GM21515 (cell line): ENCODE results near the gene PAX5.

Source experiments
- ATAC-seq: cut with Tn5 transposase; IDR thresholded peaks from one replicate; pipeline ENCODE4 v1.9.1; 2021; ENCODE audit not compliant: unreplicated experiment

Gene PAX5

DNA sequence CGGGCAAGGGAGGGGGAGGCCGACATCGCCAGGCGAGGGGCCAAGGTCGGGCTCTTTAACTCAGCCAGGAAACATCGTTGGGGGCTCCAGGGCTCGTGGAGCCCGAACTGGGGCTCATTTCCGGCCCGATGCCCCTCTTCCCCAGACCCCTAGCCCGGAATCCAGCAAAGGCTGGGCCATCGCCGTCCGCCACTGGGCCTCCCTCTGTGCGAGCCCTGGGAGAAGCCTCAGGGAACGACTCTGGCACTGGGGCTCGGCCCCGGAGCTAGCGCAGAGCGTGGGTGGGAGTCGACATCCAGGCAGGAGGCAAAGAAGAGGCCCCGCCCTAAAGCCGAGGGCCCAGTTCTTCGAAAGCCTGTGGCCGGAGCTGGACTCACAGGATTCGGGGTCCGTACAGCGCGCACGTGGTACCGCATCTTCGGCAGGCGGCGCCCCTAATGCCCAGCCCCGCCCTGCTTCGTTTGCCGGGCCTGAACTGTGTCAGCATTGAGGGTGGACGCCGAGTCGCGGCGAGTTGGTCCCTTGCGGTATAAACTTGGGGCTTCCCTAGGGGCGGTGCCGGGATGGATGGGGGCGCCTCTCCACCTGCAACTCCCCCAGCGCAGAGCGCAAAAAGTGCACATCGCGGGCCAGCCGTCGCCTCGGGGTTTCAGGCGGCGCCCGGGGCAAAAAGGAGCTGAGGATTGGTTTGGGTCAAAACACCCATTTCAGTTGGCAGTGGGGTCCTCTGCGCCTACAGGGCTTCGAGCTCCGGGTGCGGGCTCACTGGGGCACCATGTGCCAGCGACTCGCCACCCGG lies 3.6 kb upstream of the PAX5 start:
- ATAC-seq = no peak

DNA sequence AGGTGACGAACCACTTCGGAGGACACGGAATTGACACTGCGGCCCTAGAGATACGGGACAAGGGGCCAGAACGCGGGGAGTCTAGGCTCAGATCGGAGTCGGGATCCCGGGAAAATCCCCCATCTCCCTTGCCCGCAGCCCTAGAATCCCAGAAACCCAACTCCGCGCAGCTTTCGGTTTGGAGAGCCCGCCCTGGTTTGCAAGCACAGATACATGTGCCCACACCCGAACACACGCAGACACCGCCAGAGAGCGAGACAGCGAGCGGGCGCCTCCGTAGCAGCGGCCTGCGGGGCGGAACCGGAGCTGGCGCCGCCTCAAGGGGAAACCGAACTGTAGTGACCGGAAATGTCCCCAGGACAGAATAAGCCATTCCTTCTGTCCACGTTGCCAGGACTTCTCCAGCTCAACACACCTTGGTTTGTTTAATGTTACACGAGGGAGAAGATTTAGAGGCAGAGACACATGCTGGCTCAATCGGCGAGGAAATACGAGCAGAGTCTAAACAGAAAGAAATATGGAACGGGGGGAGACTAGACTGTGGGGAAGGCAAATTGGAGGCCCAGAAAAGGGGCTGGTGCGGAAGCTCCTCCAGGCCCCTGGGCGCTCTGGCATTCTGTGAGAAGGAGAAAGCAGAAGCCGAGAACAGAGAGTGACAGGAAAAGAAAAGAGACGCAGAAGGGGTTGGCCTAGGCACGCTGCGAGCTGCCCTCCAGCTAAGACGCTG lies 2.9 kb upstream of the PAX5 start:
- no peak for ATAC-seq

GRCh38 chr9:37036371-37036775 lies 2.3 kb upstream of the PAX5 start:
- no peak for ATAC-seq

GRCh38 chr9:37035648-37036370 lies 1.7 kb upstream of the PAX5 start:
- ATAC-seq = no peak

GRCh38 chr9:37034938-37035647 lies 1.0 kb upstream of the PAX5 start:
- no peak for ATAC-seq

- peak; percentile 22 for ATAC-seq
Measured at GRCh38 chr9:37034305-37034937, 353 bp upstream of the PAX5 start.

DNA sequence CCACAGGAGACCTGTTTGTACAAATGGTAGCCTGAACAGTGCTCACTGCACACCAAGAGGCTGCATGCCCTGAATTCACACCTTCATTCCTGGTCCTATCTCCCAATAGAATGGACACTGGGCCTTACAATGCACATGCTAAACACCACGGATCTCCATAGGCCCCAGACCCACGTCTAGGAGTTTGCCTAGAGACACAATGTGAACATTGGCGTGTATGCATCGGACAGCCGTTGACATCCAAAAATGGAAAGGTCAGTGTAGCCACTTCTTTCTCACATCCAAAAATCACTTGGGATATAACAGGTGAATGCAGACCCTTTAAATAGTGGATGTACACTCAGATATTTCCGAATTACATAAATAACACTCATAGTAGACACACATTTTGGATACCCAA lies 927 bp downstream of the PAX5 start:
- no peak for ATAC-seq

DNA sequence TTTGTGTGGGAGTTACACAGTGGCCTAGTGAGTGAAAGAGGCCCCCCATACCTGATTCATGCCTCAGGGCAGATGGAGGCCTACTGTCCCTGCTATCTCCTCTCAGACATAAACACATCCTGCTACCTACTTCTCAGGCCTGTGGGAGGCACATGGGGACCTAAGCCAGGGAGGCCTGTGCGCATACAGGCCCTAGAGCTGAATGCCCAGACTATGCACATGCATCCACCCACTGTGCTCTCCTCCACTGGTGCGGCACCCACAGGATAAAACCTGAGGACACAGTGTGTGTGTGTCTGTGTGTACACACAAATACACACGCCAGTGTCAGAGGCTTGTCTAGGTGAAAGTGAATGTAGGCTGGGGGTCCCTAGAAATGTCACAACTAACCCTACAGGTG lies 1.4 kb downstream of the PAX5 start:
- no peak for ATAC-seq

- ATAC-seq = no peak
Measured at GRCh38 chr9:37031902-37032301, 2.2 kb downstream of the PAX5 start.

DNA sequence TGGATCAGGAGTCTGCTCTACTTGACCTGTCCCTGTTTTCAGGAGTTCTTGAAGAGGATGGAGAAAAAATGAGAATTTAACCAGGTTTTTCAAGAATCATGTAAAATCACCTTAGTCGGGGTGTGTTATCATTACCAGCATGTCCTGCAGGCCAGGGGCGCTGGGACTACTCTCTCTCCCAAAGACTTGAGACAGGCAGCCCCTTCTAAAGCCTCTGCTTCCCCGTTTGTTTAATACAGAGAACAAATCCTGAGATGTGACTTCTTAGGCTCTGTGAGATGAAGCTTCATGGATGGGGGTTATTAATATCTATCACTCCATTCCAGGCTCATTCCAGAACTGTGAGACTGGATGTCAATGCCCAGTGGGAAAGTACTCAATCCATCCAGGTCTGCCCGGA lies 3.0 kb downstream of the PAX5 start:
- no peak for ATAC-seq

DNA sequence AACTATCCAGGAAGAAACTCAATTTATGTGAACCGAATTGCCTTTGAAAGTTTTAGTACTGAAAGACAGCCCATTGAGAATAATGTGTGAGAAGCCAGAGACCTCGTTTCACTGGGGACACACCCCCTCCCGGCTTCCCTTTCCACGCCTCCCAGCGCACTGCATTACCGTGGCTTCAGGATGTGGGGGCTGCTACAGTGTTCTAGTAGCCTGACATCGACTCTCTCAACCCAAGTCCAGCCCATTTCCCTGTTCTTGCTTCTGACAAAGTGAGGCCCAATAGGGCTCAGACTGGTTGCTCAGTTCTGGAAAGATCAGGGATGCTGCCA lies 3.5 kb downstream of the PAX5 start:
- peak; percentile 13 for ATAC-seq

DNA sequence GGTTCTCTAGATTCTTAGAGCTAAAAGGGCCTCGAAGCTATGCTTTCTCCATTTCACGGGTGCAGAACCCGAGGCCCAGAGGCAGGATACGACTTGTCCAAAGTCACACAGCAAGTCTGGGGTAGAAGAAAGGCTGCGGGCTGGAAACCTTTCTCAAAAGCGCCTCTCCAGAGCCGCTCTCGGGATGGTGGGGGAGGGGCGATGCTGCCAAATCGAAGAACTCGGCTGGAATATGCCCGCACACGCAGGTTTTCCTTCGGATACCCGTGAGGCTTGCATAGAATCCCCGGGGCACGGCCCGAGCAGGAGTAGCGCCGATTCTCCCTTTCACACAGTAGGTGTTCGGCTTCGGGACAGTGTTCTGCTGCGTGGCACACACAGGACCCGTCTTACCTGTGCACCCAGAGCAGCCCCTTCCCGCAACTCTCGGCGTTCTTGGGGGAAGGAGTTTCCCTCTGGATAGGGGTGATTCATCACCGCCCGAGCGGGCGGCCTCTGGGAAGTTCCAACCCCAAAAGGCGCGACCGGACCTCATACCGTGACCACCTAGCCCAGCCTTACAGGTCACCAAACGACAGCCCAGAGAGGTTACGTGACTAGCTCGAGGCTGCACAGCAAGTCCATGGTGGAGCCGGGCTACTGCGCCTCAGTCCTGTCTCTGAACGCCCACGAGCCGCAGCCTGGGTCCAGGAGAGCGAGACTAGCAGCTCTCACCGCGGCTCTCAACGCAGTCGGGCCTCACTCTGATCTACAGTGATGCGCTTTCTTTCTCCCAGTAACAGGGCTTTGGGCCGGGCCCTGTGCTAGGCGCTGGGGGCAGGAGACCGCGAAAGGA lies 4.1 kb downstream of the PAX5 start:
- no peak for ATAC-seq

DNA sequence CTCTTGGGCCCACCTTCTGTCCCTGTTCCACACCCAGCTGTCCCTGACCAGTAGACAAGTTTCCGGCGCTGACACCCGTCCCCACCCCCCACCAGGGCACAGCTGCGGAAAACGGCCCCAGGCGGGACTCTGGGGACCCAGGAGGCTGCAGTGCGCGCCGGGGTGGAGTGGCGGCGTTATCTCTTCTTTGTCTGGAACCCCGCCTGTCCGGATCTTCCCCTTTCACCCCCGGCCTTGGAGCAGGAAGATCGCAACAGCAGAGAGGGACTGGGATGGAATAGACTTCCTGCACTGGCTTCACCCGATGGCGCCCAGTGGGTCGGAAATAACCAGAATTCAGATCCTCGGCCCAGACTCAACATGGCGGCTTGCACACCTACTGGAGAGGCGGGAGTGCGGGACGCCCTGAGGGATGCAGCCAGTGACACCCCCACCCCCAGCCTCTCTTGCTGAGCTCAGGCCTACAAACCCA lies 4.7 kb downstream of the PAX5 start:
- ATAC-seq = no peak

GRCh38 chr9:37028420-37029031 lies 5.5 kb downstream of the PAX5 start:
- ATAC-seq = no peak

DNA sequence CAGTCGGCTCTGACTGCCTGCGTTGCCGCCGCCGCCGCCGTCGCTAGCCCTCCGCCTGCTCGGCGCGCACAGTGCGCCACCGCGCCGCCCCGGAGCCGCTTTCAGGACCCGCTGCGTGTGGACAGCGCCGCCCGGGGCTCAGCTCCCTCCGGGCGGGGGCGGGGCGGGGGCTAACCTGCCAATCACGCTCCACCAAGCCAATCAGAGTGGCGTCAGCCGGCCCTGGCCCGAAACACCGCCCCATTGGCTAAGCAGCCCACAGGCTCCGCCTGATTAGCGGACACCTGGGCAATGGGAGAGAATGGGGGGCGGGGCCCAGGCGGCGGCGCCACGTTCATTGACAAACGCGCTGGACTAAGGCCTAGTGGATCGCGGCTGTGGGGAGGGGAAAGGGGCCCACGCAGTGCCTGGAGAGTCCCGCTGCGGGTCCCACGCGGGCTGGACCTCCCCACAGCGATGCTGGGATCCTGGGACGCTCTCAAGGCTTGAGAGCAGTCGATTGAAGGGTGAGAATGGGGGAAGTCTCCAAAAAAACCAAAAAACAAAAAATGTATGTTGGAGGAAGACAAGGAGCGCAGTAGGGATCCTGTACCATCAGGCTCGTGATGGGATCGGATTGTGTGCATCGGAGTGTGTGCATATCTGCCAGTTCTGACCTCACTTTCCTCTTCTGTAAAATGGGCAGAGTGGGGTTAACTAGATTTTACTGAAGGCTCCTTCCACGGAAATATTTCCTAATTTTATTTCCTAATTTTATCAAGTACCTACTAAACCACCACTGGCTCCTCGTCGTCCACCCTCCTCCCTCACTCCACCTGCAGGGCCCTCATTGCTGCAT lies 6.3 kb downstream of the PAX5 start:
- ATAC-seq = peak; percentile 74

DNA sequence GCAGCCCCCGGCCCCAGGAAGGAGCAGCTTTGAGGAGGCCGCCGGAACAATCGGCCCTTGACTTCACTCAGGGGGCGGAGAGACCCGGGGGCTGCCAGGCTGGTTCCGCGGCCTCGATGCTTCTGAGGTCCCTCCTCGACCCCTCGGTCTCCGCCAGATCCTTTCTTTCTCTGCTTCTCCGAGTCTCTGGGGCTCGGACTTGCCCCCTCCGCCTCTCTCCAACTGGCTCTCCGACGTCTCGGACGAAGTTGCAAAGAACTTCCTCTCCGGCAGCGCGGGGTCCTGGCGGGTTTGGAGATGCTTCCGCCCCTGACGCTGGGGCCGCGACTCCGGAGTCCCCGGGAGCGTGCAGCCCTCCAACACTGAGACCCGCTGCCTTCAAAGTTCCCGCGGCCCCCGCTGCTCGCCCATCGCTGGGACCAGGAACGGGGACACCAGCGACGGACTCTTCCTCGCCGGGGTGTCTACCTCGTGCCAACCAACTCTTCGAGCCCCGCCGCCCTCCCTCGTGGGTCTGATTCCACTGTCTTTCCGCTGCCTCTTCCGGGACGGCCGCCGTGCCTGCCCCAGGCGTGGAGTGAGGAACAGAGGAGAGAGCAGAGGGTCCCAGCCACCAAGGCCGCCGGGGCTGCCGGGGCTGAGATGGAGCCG lies 7.0 kb downstream of the PAX5 start:
- ATAC-seq = no peak

GRCh38 chr9:37026113-37026930 lies 7.7 kb downstream of the PAX5 start:
- ATAC-seq = no peak
